GM23338 (cell line): ENCODE data around the gene RFX4. TPM values are rescaled to one million over a fixed set of nuclear protein-coding genes. Genes with fewer than 3 reads are reported as not detected.

ENCODE experiments used
- ATAC-seq: fragments of 200-7000 bp; cut with Tn5 transposase; 3 replicates; pipeline ENCODE4 v1.9.1; 2020
- DNase-seq: peaks from one replicate; pipeline ENCODE4 v3.0.0-alpha.2; 2015; ENCODE audit warnings: low spot score
- H2AFZ ChIP-seq: fragments of 200-600 bp; sonication (generic); 2 replicates; pipeline ENCODE4 v1.8.0; 2016; ENCODE audit warnings: antibody characterized with exemption, mild to moderate bottlenecking, moderate library complexity
- H3F3A ChIP-seq: fragments of 200-600 bp; sonication (generic); replicated peaks from 2 replicates; pipeline ENCODE4 v1.8.0; 2017; ENCODE audit warnings: antibody characterized with exemption, mixed run types, low read depth
- H3K27ac ChIP-seq: fragments of 200-600 bp; sonication (generic); 2 replicates; pipeline ENCODE4 v1.6.1; 2016; ENCODE audit warnings: low read depth
- H3K27me3 ChIP-seq: fragments of 200-600 bp; sonication (generic); 2 replicates; pipeline ENCODE4 v1.8.0; 2016; ENCODE audit warnings: mild to moderate bottlenecking, mixed run types, moderate library complexity; ENCODE audit not compliant: insufficient read depth
- H3K36me3 ChIP-seq: fragments of 200-600 bp; sonication (generic); 2 replicates; pipeline ENCODE4 v1.8.0; 2016; ENCODE audit warnings: mild to moderate bottlenecking; ENCODE audit not compliant: insufficient read depth
- H3K4me1 ChIP-seq: fragments of 200-600 bp; sonication (generic); 2 replicates; pipeline ENCODE4 v1.8.0; 2016; ENCODE audit warnings: mild to moderate bottlenecking, moderate library complexity; ENCODE audit not compliant: insufficient read depth
- H3K4me2 ChIP-seq: fragments of 200-600 bp; sonication (generic); 2 replicates; pipeline ENCODE4 v1.7.1; 2017; ENCODE audit warnings: mixed run types
- H3K4me3 ChIP-seq: fragments of 200-600 bp; sonication (generic); 2 replicates; pipeline ENCODE4 v1.6.1; 2016; ENCODE audit warnings: mixed run types
- H3K79me2 ChIP-seq: fragments of 200-600 bp; sonication (generic); replicated peaks from 2 replicates; pipeline ENCODE4 v1.8.0; 2017; ENCODE audit warnings: mild to moderate bottlenecking; ENCODE audit not compliant: insufficient read depth
- H3K9me2 ChIP-seq: fragments of 200-600 bp; sonication (generic); 2 replicates; pipeline ENCODE4 v1.8.0; 2017; ENCODE audit not compliant: insufficient read depth
- H4K20me1 ChIP-seq: fragments of 200-600 bp; sonication (generic); replicated peaks from 2 replicates; pipeline ENCODE4 v1.8.0; 2017; ENCODE audit warnings: mild to moderate bottlenecking; ENCODE audit not compliant: insufficient read depth
- H3K27ac Mint-ChIP-seq: 2 replicates; pipeline ENCODE4 v1.8.0; 2020; ENCODE audit warnings: inconsistent platforms, mild to moderate bottlenecking, moderate library complexity, mixed read lengths
- H3K27me3 Mint-ChIP-seq: 3 replicates; pipeline ENCODE4 v1.8.0; 2022; ENCODE audit warnings: low read depth, mild to moderate bottlenecking, moderate library complexity, mixed read lengths, inconsistent platforms; ENCODE audit not compliant: insufficient read depth, poor library complexity
- H3K36me3 Mint-ChIP-seq: 3 replicates; pipeline ENCODE4 v1.8.0; 2021; ENCODE audit warnings: low read depth, mild to moderate bottlenecking, inconsistent platforms, moderate library complexity, mixed read lengths
- H3K4me1 Mint-ChIP-seq: 3 replicates; pipeline ENCODE4 v1.8.0; 2020; ENCODE audit warnings: mild to moderate bottlenecking, inconsistent platforms, mixed read lengths
- H3K4me3 Mint-ChIP-seq: 3 replicates; pipeline ENCODE4 v1.8.0; 2021; ENCODE audit warnings: moderate library complexity, mild to moderate bottlenecking, inconsistent platforms, mixed read lengths
- H3K9me3 Mint-ChIP-seq: 3 replicates; pipeline ENCODE4 v1.8.0; 2020; ENCODE audit warnings: moderate library complexity, mild to moderate bottlenecking, inconsistent platforms, mixed read lengths
- CREB1 ChIP-seq: fragments of 250-450 bp; sonication (Bioruptor Pico); IDR thresholded peaks from 2 replicates; pipeline ENCODE4 v1.5.0; 2020; ENCODE audit warnings: low read depth, mild to moderate bottlenecking, moderate library complexity
- ETS1 ChIP-seq: IDR thresholded peaks from 2 replicates; pipeline ENCODE4 v1.6.1; 2016; ENCODE audit warnings: antibody characterized with exemption
- EZH2 ChIP-seq: fragments of 200-600 bp; sonication (generic); IDR thresholded peaks from one replicate; pipeline ENCODE4 v1.8.0; 2017; ENCODE audit warnings: antibody characterized with exemption, mild to moderate bottlenecking, low read depth; ENCODE audit not compliant: unreplicated experiment
- EZH2phosphoT487 ChIP-seq: fragments of 200-600 bp; sonication (generic); IDR thresholded peaks from one replicate; pipeline ENCODE4 v1.8.1; 2018; ENCODE audit warnings: antibody characterized with exemption; ENCODE audit not compliant: unreplicated experiment
- JUNB ChIP-seq: IDR thresholded peaks from one replicate; pipeline ENCODE4 v1.6.1; 2016; ENCODE audit warnings: antibody characterized with exemption; ENCODE audit not compliant: unreplicated experiment
- NANOG ChIP-seq: IDR thresholded peaks from 2 replicates; pipeline ENCODE4 v1.6.1; 2016; ENCODE audit warnings: antibody characterized with exemption, borderline replicate concordance
- POLR2AphosphoS5 ChIP-seq: IDR thresholded peaks from 2 replicates; pipeline ENCODE4 v1.6.1; 2016; ENCODE audit warnings: antibody characterized with exemption, low read depth
- REST ChIP-seq: IDR thresholded peaks from one replicate; pipeline ENCODE4 v1.6.1; 2018; ENCODE audit warnings: antibody characterized with exemption; ENCODE audit not compliant: unreplicated experiment
- STAT1 ChIP-seq: IDR thresholded peaks from one replicate; pipeline ENCODE4 v1.6.1; 2016; ENCODE audit warnings: antibody characterized with exemption; ENCODE audit not compliant: unreplicated experiment
- ZNF114 ChIP-seq: fragments of 250-450 bp; sonication (Bioruptor Pico); IDR thresholded peaks from 2 replicates; pipeline ENCODE4 v1.5.0; 2020; ENCODE audit warnings: mild to moderate bottlenecking, moderate library complexity
- ZNF331 ChIP-seq: fragments of 250-450 bp; sonication (Bioruptor Pico); IDR thresholded peaks from 2 replicates; pipeline ENCODE4 v1.5.0; 2020; ENCODE audit warnings: low read depth, mild to moderate bottlenecking, moderate library complexity
- polyA plus RNA-seq: library from polyadenylated mRNA; unstranded; fragments of >200 nt; fragmentation: Nextera tagmentation; extraction: Ambion mirVana; gene quantifications from 2 replicates; pipeline ENCODE4 v1.2.1, GENCODE V29; 2016
- total RNA-seq: library from RNA; depleted of rRNA; stranded (reverse); fragments of >200 nt; shearing (Covaris generic); gene quantifications from 2 replicates; pipeline ENCODE4 v1.2.3, GENCODE V29; 2014
- TF ChIP-seq, protein P1 (sequence below), 2 experiments: fragments of 200-600 bp in 1 of 2; sonication (generic) in 1 of 2; conservative IDR thresholded peaks; 2 replicates each; pipeline versions ENCODE4 v1.5.1 to v1.6.1; 2016 to 2017; ENCODE audit warnings: antibody characterized with exemption in 2 of 2, low read depth in 2 of 2, mild to moderate bottlenecking in 2 of 2, moderate library complexity in 1 of 2
- TF ChIP-seq, protein P2 (sequence below): fragments of 250-450 bp; sonication (Bioruptor Pico); IDR thresholded peaks from 2 replicates; pipeline ENCODE4 v1.5.0; 2020; ENCODE audit warnings: mild to moderate bottlenecking, moderate library complexity

Gene RFX4
- total and polyA plus RNA-seq, 2 experiments from 2014 or later, result 0.23 TPM; not detected in 1

- H3K4me3 Mint-ChIP-seq, result no peak overlapping the region
- Histone ChIP-seq H2AFZ (no peak overlapping the region), H3K27me3 (no peaks in the 10 kb centered on the region), H3K27ac (no peak overlapping the region), H4K20me1 (peaks cover 54% of the 10 kb centered on the region), H3K9me2 (no peaks in the 10 kb centered on the region), H3F3A (no peaks in the 10 kb centered on the region), H3K4me2 (peak overlapping the region; percentile 54; the same call in 1 of the 2 replicates), H3K4me1 (peaks cover 60% of the 10 kb centered on the region), H3K79me2 (peaks cover 100% of the 10 kb centered on the region), H3K36me3 (no peaks in the 10 kb centered on the region), H3K4me3 (no peak overlapping the region)
- no peaks in the 10 kb centered on the region for H3K27me3 Mint-ChIP-seq
- no peak overlapping the region; the same call in none of the 2 replicates for H3K27ac Mint-ChIP-seq
- no peak for TF ChIP-seq ZNF331 (CRISPR knock-in tag)
- TF ChIP-seq, protein P1, sequence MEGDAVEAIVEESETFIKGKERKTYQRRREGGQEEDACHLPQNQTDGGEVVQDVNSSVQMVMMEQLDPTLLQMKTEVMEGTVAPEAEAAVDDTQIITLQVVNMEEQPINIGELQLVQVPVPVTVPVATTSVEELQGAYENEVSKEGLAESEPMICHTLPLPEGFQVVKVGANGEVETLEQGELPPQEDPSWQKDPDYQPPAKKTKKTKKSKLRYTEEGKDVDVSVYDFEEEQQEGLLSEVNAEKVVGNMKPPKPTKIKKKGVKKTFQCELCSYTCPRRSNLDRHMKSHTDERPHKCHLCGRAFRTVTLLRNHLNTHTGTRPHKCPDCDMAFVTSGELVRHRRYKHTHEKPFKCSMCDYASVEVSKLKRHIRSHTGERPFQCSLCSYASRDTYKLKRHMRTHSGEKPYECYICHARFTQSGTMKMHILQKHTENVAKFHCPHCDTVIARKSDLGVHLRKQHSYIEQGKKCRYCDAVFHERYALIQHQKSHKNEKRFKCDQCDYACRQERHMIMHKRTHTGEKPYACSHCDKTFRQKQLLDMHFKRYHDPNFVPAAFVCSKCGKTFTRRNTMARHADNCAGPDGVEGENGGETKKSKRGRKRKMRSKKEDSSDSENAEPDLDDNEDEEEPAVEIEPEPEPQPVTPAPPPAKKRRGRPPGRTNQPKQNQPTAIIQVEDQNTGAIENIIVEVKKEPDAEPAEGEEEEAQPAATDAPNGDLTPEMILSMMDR (conservative IDR thresholded peaks at IDR 0.05; ENCODE audit: low read depth in 2 of 2), result no peak
- TF ChIP-seq POLR2AphosphoS5, result no peak
- TF ChIP-seq, protein P2, sequence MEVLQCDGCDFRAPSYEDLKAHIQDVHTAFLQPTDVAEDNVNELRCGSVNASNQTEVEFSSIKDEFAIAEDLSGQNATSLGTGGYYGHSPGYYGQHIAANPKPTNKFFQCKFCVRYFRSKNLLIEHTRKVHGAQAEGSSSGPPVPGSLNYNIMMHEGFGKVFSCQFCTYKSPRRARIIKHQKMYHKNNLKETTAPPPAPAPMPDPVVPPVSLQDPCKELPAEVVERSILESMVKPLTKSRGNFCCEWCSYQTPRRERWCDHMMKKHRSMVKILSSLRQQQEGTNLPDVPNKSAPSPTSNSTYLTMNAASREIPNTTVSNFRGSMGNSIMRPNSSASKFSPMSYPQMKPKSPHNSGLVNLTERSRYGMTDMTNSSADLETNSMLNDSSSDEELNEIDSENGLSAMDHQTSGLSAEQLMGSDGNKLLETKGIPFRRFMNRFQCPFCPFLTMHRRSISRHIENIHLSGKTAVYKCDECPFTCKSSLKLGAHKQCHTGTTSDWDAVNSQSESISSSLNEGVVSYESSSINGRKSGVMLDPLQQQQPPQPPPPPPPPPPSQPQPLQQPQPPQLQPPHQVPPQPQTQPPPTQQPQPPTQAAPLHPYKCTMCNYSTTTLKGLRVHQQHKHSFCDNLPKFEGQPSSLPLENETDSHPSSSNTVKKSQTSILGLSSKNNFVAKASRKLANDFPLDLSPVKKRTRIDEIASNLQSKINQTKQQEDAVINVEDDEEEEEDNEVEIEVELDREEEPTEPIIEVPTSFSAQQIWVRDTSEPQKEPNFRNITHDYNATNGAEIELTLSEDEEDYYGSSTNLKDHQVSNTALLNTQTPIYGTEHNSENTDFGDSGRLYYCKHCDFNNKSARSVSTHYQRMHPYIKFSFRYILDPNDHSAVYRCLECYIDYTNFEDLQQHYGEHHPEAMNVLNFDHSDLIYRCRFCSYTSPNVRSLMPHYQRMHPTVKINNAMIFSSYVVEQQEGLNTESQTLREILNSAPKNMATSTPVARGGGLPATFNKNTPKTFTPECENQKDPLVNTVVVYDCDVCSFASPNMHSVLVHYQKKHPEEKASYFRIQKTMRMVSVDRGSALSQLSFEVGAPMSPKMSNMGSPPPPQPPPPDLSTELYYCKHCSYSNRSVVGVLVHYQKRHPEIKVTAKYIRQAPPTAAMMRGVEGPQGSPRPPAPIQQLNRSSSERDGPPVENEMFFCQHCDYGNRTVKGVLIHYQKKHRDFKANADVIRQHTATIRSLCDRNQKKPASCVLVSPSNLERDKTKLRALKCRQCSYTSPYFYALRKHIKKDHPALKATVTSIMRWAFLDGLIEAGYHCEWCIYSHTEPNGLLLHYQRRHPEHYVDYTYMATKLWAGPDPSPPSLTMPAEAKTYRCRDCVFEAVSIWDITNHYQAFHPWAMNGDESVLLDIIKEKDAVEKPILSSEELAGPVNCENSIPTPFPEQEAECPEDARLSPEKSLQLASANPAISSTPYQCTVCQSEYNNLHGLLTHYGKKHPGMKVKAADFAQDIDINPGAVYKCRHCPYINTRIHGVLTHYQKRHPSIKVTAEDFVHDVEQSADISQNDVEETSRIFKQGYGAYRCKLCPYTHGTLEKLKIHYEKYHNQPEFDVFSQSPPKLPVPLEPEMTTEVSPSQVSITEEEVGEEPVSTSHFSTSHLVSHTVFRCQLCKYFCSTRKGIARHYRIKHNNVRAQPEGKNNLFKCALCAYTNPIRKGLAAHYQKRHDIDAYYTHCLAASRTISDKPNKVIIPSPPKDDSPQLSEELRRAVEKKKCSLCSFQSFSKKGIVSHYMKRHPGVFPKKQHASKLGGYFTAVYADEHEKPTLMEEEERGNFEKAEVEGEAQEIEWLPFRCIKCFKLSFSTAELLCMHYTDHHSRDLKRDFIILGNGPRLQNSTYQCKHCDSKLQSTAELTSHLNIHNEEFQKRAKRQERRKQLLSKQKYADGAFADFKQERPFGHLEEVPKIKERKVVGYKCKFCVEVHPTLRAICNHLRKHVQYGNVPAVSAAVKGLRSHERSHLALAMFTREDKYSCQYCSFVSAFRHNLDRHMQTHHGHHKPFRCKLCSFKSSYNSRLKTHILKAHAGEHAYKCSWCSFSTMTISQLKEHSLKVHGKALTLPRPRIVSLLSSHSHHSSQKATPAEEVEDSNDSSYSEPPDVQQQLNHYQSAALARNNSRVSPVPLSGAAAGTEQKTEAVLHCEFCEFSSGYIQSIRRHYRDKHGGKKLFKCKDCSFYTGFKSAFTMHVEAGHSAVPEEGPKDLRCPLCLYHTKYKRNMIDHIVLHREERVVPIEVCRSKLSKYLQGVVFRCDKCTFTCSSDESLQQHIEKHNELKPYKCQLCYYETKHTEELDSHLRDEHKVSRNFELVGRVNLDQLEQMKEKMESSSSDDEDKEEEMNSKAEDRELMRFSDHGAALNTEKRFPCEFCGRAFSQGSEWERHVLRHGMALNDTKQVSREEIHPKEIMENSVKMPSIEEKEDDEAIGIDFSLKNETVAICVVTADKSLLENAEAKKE (CRISPR knock-in tag), result no peak
- TF ChIP-seq JUNB, result no peak
- TF ChIP-seq STAT1, result no peak
- TF ChIP-seq EZH2, result no peak
- no peak for TF ChIP-seq NANOG
- TF ChIP-seq REST, result no peak
- TF ChIP-seq EZH2phosphoT487, result no peak
- TF ChIP-seq CREB1, result no peak
- TF ChIP-seq ZNF114, result no peak
- no peak for TF ChIP-seq ETS1
- DNase-seq (no peak), ATAC-seq (no peak)
- peaks cover 59% of the 10 kb centered on the region for H3K4me1 Mint-ChIP-seq
- H3K36me3 Mint-ChIP-seq, result peaks cover 7% of the 10 kb centered on the region
- H3K9me3 Mint-ChIP-seq, result no peaks in the 10 kb centered on the region
These were observed 197.3 kb downstream of the RFX4 start for GRCh38 chr12:106780010-106780631.
